D721Med (cell line): ENCODE measurements around the gene MOGAT1.
"Not testable (repeated sequence)": the region's sequence is repeated elsewhere in the genome, so short reads cannot be mapped to it uniquely, and the experiment has no call there.

Experiments used
- DNase-seq: peaks from one replicate; pipeline ENCODE4 v3.0.0; 2011; ENCODE audit warnings: low spot score; ENCODE audit not compliant: insufficient read length
- FAIRE-seq: peaks from 2 replicates; lab custom pipeline; 2011; peaks lifted over from hg19 to GRCh38; lab: Jason Lieb, UNC
- TF ChIP-seq, protein P1 (sequence below): IDR thresholded peaks from 2 replicates; pipeline ENCODE4 v1.5.1; 2012; ENCODE audit warnings: mild to moderate bottlenecking, control low read depth; ENCODE audit not compliant: insufficient read depth; ENCODE audit errors: missing control alignments

The MOGAT1 gene

GRCh38 chr2:222752746-222753145 is 81.3 kb downstream of the MOGAT1 start:
- FAIRE-seq, result peak; percentile 94
- TF ChIP-seq, protein P1, sequence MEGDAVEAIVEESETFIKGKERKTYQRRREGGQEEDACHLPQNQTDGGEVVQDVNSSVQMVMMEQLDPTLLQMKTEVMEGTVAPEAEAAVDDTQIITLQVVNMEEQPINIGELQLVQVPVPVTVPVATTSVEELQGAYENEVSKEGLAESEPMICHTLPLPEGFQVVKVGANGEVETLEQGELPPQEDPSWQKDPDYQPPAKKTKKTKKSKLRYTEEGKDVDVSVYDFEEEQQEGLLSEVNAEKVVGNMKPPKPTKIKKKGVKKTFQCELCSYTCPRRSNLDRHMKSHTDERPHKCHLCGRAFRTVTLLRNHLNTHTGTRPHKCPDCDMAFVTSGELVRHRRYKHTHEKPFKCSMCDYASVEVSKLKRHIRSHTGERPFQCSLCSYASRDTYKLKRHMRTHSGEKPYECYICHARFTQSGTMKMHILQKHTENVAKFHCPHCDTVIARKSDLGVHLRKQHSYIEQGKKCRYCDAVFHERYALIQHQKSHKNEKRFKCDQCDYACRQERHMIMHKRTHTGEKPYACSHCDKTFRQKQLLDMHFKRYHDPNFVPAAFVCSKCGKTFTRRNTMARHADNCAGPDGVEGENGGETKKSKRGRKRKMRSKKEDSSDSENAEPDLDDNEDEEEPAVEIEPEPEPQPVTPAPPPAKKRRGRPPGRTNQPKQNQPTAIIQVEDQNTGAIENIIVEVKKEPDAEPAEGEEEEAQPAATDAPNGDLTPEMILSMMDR, result no peak
- peak; percentile 20 for DNase-seq

DNA sequence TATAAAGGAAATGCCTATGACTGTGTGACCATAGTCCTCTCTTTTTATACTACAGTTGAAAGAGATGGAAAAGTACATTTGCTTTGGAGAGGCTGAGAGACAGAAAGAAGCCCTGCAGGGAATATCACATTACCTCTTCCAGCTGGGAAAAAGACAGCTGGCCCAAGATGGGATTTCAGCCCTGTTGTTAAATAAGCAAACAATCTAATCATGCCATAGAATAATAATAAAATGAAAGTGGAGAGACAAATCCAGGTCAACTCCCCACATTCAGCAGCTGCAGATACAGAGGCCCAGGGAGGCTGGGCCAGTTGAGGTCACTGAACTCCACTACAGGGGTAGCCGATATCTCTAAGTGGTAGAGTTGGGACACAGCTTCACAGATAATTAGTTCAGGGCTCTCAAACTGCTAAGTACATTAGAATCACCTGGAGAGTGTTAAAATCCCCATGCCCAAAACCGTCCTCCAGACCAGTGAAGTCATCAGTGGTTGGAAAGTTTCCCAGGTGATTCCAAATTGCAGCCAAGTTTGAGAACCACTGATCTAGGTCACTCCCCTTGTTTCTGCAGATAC is 81.9 kb downstream of the MOGAT1 start:
- TF ChIP-seq, protein P1, result no peak
- no peak for DNase-seq

GRCh38 chr2:222754324-222754930 is 83.0 kb downstream of the MOGAT1 start:
- FAIRE-seq (no peak), DNase-seq (no peak)
- TF ChIP-seq, protein P1, result no peak

More for the DNA sequence above, 81.9 kb downstream of the MOGAT1 start:
- no peak for FAIRE-seq

GRCh38 chr2:222755593-222755992 is 84.1 kb downstream of the MOGAT1 start:
- not testable (repeated sequence) for FAIRE-seq, DNase-seq

DNA sequence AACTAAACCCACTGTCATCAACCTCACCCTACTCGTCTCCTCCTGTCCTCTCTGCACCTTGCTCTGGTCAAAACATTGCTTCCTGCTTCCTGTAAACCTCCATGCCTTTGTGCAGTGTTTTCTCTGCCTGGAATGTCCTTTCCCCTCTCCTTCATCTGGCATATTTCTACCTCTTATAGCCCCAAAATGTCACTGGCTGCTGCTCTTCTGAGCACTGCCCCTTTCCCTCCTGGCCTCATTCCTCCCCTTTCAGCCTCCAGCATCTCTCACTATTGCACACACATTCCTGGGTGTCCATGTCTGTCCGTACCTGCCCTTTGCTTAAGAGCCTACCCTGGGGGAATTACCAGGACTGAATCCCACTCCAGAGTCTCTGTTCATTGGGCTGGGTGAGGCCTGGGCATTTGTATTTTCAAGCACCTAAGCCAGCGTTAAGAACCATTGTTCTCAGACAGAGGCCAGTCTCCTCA is 84.9 kb downstream of the MOGAT1 start:
- DNase-seq, result no peak
- no peak for FAIRE-seq
- TF ChIP-seq, protein P1, result no peak

DNA sequence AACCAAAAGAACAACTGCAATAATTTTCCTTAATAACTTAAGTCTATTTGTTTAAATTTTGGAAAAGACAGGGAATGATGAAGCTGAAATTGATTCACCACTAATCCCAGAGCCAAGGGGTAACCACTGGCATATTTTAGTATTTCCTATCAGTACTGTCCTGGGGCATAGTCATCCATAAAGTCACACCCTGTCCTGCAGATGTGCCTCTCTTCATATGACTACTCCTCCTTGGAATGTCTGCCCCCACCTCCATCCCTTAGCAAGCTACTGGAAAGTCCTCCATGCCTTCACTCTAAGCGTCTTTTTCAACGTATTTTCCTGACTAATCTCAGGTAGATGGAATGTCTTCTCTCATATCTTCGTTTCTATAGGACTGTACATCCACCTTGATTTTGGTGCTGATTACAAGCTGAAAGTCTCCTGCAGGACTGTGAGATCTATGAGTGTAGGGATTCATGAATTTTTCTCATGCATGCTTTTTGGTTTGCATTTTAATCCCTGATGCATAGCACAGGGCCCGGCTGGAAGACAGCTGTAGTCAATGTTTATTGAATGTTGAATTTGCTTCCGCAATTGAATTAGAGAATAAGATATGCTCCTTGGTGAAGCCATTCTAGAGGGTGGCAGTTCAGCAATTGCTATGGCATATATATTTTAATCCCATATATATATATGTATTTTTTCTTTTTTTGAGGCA is 85.6 kb downstream of the MOGAT1 start:
- DNase-seq, result no peak
- FAIRE-seq, result no peak
- TF ChIP-seq, protein P1, result no peak
